SK-N-SH (cell line): ENCODE results near the gene OR52E5. TPM values are rescaled to one million over a fixed set of nuclear protein-coding genes. Genes with fewer than 3 reads are reported as not detected.

ENCODE experiments used
- EP300 ChIP-seq, 2 experiments: IDR thresholded peaks; 2 replicates each; pipeline versions ENCODE4 v1.4.0 to v1.6.1; 2012; ENCODE audit warnings: borderline replicate concordance in 1 of 2, low read depth in 1 of 2, low read length in 1 of 2
- EZH2phosphoT487 ChIP-seq: fragments of 200-600 bp; sonication (generic); IDR thresholded peaks from 2 replicates; pipeline ENCODE4 v1.6.1; 2017; ENCODE audit warnings: low read depth, mixed run types, mild to moderate bottlenecking, antibody characterized with exemption, moderate library complexity, borderline replicate concordance
- FOXJ3 ChIP-seq: sonication (generic); formaldehyde crosslinking; IDR thresholded peaks from 2 replicates; pipeline ENCODE4 v1.5.1; 2020; ENCODE audit warnings: mild to moderate bottlenecking, missing genetic modification reagents
- GATA2 ChIP-seq: sonication (generic); formaldehyde crosslinking; IDR thresholded peaks from 2 replicates; pipeline ENCODE4 v1.5.0; 2020; ENCODE audit warnings: mild to moderate bottlenecking, missing genetic modification reagents
- MXI1 ChIP-seq: IDR thresholded peaks from 2 replicates; pipeline ENCODE4 v1.6.1; 2012; ENCODE audit warnings: mild to moderate bottlenecking, low read depth, low read length, improper control_type of control experiment
- NFIC ChIP-seq: IDR thresholded peaks from 2 replicates; pipeline ENCODE4 v1.4.0; 2012; ENCODE audit warnings: borderline replicate concordance
- RCOR1 ChIP-seq: fragments of 150-350 bp; IDR thresholded peaks from 2 replicates; pipeline ENCODE4 v1.6.1; 2017; ENCODE audit warnings: antibody characterized with exemption, low read length
- RXRA ChIP-seq: IDR thresholded peaks from 2 replicates; pipeline ENCODE4 v1.4.0; 2012; ENCODE audit warnings: low read depth, mild to moderate bottlenecking, borderline replicate concordance
- TAF1 ChIP-seq: IDR thresholded peaks from 2 replicates; pipeline ENCODE4 v1.6.1; 2012; ENCODE audit warnings: low read depth, mild to moderate bottlenecking, low read length, moderate library complexity, borderline replicate concordance
- TCF12 ChIP-seq: IDR thresholded peaks from 2 replicates; pipeline ENCODE4 v1.4.0; 2012
- TEAD4 ChIP-seq: IDR thresholded peaks from 2 replicates; pipeline ENCODE4 v1.4.0; 2012; ENCODE audit warnings: mild to moderate bottlenecking, borderline replicate concordance; ENCODE audit not compliant: insufficient read depth
- polyA plus RNA-seq, 3 experiments: library from polyadenylated mRNA; depleted of rRNA; stranded (reverse); fragments of >200 nt; gene quantifications; 2 replicates each; pipeline ENCODE4 v1.2.3, GENCODE V29; 2012

The OR52E5 gene
- polyA plus RNA-seq, 1 of the 3 experiments (the other 2 are of a cell fraction): not detected

- TF ChIP-seq FOXJ3 (CRISPR knock-in tag) (no peak), GATA2 (CRISPR knock-in tag) (no peak), NFIC (no peak), TCF12 (no peak), EP300 (IDR thresholded peaks at IDR 0.05; ENCODE audit: borderline replicate concordance in 1 of 2, low read depth in 1 of 2, low read length in 1 of 2) (no peak), TEAD4 (no peak), TAF1 (no peak), EZH2phosphoT487 (no peak), RXRA (no peak), RCOR1 (no peak), MXI1 (no peak)
Measured at GRCh38 chr11:5941951-5942350, 48.9 kb downstream of the OR52E5 start, which contains the start of gene OR56A3 (continued).

Other genes with a start within 250 kb of the OR52E5 start
- gene TRIM5, start 208.1 kb upstream of the OR52E5 start, polyA plus RNA-seq (2012; rRNA removed): 22.9 and 29.4 TPM in 2 replicates
- gene TRIM22, start 203.4 kb upstream of the OR52E5 start, polyA plus RNA-seq (2012; rRNA removed): 47.1 and 80.4 TPM in 2 replicates
- gene OR56B1, start 156.8 kb upstream of the OR52E5 start, polyA plus RNA-seq (2012; rRNA removed): not detected in 2 replicates
- 0.10 TPM in 1 of 2 replicates, not detected in the other for gene OR52N4, start 139.0 kb upstream of the OR52E5 start, polyA plus RNA-seq (2012; rRNA removed)
- gene OR52N5, start 109.9 kb upstream of the OR52E5 start, polyA plus RNA-seq (2012; rRNA removed): not detected in 2 replicates
- gene OR52N1, start 101.9 kb upstream of the OR52E5 start, polyA plus RNA-seq (2012; rRNA removed): not detected in 2 replicates
- gene OR52N2, start 84.3 kb upstream of the OR52E5 start, polyA plus RNA-seq (2012; rRNA removed): not detected in 2 replicates
- not detected in 2 replicates for gene OR52E6, start 51.3 kb upstream of the OR52E5 start, polyA plus RNA-seq (2012; rRNA removed)
- gene OR52E8, start 35.5 kb upstream of the OR52E5 start, polyA plus RNA-seq (2012; rRNA removed): not detected in 2 replicates
- not detected in 2 replicates for gene OR52E4, start 12.6 kb upstream of the OR52E5 start, polyA plus RNA-seq (2012; rRNA removed)
- not detected in 2 replicates for gene OR56A3, start 49.0 kb downstream of the OR52E5 start, polyA plus RNA-seq (2012; rRNA removed)
- not detected in 2 replicates for gene OR56A5, start 75.3 kb downstream of the OR52E5 start, polyA plus RNA-seq (2012; rRNA removed)
- not detected in 2 replicates for gene OR52L1, start 93.8 kb downstream of the OR52E5 start, polyA plus RNA-seq (2012; rRNA removed)
- gene OR56A4, start 113.7 kb downstream of the OR52E5 start, polyA plus RNA-seq (2012; rRNA removed): not detected in 2 replicates
- gene OR56A1, start 137.6 kb downstream of the OR52E5 start, polyA plus RNA-seq (2012; rRNA removed): not detected in 2 replicates
- not detected in 2 replicates for gene OR56B4, start 214.5 kb downstream of the OR52E5 start, polyA plus RNA-seq (2012; rRNA removed)